Measurements from ENCODE around the gene SMIM36. TPM values are rescaled to one million over a fixed set of nuclear protein-coding genes. Genes with fewer than 3 reads are reported as not detected.

SMIM36 gene
- total RNA-seq = not detected in 2 replicates

GRCh38 chr17:55510986-55511721 is at the start of gene SMIM36:
SMIM36 (minus strand) TSS chr17:55511452.

DNA sequence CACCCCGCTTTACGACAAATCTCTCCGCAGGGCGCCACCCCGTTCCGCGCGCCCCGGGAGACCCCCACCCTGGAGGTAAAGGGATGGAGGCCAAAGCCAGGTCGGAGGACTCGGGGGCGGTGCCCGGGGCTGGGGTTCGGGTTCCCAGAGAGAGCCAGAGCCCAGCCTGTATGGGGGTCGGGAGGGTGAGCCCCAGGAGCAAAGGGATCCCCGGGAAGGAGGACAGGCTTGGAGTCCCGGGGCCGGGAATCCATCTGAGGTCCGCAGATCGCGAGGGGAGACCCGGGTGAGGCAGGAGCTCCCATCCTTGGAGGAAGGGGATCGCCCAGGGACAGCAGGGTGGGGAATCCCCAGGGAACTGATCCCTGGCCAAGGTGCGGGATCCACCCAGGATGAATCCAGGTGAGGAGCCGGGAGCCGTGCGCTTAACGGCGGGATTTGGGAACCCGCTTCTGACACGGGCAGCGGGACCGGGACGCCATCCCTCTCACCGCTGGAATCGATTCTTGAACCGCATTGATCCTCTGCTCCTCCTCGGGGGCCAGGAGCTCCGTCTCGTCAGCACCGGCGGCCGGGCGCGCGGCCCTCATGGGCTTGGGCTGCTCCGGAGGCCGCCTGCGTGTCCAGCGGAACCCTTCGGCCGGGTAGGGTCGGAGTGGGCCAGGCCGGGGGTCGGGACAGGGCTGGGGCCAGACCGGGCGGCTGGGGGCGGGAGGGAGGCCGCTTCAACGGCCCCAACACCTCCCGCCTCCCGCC is 89.9 kb downstream of the SMIM36 start, which contains the start of gene MMD:
MMD (minus strand) TSS at position 657 of the 756 bp plus-strand sequence; CDS start at position 517, 140 bp downstream.

Other genes starting within 250 kb of the SMIM36 start
- gene HLF, start 246.5 kb downstream of the SMIM36 start, total RNA-seq = under 0.01 and 0.17 TPM in 2 replicates
- gene MMD, start 89.6 kb downstream of the SMIM36 start, total RNA-seq = 43.8 and 77.6 TPM in 2 replicates
- 0.99 and 5.4 TPM in 2 replicates for gene TMEM100, start 211.4 kb upstream of the SMIM36 start, total RNA-seq
- 18.9 and 26.9 TPM in 2 replicates for gene PCTP, start 239.6 kb upstream of the SMIM36 start, total RNA-seq